BE2C (cell line): ENCODE measurements around the gene DAB1.

Source experiments
- DNase-seq: peaks from one replicate; pipeline ENCODE4 v3.0.0-alpha.2; 2020
- H3K27me3 ChIP-seq: fragments of 250-450 bp; sonication (Bioruptor Pico); 2 replicates; pipeline ENCODE4 v1.5.1; 2020; ENCODE audit warnings: mild to moderate bottlenecking
- H3K36me3 ChIP-seq: fragments of 250-450 bp; sonication (Bioruptor Pico); 2 replicates; pipeline ENCODE4 v1.5.1; 2020; ENCODE audit warnings: mild to moderate bottlenecking
- H3K4me1 ChIP-seq: fragments of 250-450 bp; sonication (Bioruptor Pico); 2 replicates; pipeline ENCODE4 v1.5.1; 2020
- H3K4me3 ChIP-seq: 2 replicates; pipeline ENCODE4 v1.5.1; 2011; ENCODE audit warnings: low read depth, low read length
- H3K9me3 ChIP-seq: fragments of 250-450 bp; sonication (Bioruptor Pico); 2 replicates; pipeline ENCODE4 v1.5.1; 2020
- TF ChIP-seq, protein P1 (sequence below): IDR thresholded peaks from 2 replicates; pipeline ENCODE4 v1.5.1; 2012; ENCODE audit warnings: mild to moderate bottlenecking, low read depth, low read length

DAB1 gene

DNA sequence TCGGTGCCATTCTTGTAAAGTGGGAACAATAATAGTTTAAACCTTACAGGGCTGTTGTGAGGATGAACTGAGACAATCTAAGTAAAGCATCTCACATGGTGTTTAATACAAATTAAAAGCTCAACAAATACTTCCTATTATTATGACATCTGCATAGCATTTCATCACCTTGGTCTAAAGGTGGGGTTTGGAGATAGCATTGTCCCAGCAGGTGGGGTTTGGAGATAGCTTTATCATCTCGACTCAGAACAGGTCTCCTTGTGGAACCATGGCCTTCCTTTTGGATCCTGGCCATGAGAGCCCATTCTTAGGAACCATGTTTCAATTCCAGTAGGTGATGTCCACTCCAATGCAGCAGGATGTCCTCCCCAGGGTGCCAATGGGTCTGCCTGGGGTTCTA is 437.5 kb downstream of the DAB1 start:
- DNase-seq: no peak
- no peaks in the 10 kb centered on the region for H3K36me3 ChIP-seq
- TF ChIP-seq, protein P1, sequence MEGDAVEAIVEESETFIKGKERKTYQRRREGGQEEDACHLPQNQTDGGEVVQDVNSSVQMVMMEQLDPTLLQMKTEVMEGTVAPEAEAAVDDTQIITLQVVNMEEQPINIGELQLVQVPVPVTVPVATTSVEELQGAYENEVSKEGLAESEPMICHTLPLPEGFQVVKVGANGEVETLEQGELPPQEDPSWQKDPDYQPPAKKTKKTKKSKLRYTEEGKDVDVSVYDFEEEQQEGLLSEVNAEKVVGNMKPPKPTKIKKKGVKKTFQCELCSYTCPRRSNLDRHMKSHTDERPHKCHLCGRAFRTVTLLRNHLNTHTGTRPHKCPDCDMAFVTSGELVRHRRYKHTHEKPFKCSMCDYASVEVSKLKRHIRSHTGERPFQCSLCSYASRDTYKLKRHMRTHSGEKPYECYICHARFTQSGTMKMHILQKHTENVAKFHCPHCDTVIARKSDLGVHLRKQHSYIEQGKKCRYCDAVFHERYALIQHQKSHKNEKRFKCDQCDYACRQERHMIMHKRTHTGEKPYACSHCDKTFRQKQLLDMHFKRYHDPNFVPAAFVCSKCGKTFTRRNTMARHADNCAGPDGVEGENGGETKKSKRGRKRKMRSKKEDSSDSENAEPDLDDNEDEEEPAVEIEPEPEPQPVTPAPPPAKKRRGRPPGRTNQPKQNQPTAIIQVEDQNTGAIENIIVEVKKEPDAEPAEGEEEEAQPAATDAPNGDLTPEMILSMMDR: no peak
- no peak overlapping the region for H3K4me3 ChIP-seq
- H3K9me3 ChIP-seq: no peaks in the 10 kb centered on the region
- H3K4me1 ChIP-seq: no peaks in the 10 kb centered on the region
- H3K27me3 ChIP-seq: no peaks in the 10 kb centered on the region

DNA sequence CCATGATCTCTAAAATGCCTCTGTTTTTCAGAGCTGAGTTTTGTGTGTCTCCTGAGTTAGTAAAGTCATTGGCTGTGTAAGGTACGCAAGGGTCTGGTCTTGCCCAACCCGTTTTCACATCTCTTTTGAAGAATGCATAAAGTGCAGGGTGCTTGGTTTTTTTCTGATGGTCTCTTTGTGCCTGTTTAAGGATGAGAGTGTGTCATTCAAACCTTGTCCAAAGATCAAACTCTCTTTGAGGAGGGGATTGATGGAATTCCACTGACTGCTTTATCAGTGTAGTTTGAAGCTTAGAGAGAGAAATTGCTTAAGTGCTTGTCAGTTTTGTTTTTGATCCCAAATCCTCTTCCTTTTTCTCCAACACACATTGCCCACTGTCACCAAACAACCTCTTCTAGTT is 438.0 kb downstream of the DAB1 start:
- TF ChIP-seq, protein P1: no peak
- DNase-seq: no peak
- H3K4me1 ChIP-seq: no peaks in the 10 kb centered on the region
- no peaks in the 10 kb centered on the region for H3K36me3 ChIP-seq
- no peak overlapping the region for H3K4me3 ChIP-seq
- no peaks in the 10 kb centered on the region for H3K27me3 ChIP-seq
- no peaks in the 10 kb centered on the region for H3K9me3 ChIP-seq

DNA sequence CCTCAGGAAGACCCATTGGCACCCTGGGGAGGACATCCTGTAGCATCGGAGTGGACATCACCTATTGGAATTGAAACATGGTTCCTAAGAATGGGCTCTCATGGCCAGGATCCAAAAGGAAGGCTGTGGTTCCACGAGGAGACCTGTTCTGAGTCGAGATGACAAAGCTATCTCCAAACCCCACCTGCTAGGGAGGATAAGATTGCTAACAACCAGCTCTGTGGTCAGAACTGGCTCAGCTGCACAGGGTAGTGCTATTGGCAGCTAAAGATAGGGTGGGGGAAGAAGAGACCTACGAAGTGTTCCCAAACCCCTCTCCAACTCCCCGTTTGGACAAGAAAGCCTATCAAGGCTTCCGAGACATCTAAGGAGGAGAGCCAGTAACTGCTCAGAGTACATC is 440.4 kb downstream of the DAB1 start:
- TF ChIP-seq, protein P1: no peak
- Histone ChIP-seq H3K27me3 (no peaks in the 10 kb centered on the region), H3K9me3 (no peaks in the 10 kb centered on the region), H3K4me1 (no peaks in the 10 kb centered on the region), H3K4me3 (no peak overlapping the region), H3K36me3 (no peaks in the 10 kb centered on the region)
- no peak for DNase-seq

DNA sequence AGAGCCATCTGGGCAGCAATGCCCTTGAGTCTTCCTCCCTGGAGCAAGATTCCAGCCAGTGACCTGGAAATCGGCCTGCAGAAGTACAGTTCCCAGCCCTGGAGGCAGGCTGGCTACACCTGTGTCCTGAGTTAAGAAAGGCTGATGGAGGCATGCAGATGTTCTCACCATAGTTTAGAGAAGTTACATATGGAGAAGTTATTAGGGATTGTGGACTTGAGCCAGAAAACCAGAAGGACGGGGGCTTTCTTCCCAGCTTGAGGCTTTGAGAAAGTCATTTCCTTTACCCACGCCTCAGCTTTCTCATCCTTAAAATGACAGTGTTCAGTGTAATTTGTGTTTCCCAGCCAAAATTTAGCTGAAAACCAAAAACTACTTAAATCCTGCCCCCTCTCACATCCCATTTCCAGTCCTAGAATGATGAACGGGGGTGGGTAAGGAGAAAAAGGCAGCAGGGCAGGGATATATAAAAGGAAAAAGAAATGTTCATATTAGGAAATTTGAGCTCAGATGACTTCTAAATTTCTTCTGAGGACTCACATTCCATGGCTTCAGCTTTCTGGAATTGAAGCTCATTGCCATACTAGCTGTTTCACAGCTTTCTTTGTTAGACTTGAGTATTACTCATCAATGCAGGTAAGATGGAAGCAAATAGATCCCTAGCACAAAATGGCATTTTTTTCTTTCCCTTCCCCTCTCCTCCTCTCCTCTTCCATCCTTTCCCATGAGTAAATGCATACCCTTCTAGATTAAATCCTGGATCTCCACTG is 443.7 kb downstream of the DAB1 start:
- H3K4me1 ChIP-seq: no peaks in the 10 kb centered on the region
- TF ChIP-seq, protein P1: no peak
- no peak overlapping the region for H3K4me3 ChIP-seq
- no peak for DNase-seq
- no peaks in the 10 kb centered on the region for H3K27me3 ChIP-seq
- H3K36me3 ChIP-seq: no peaks in the 10 kb centered on the region
- no peaks in the 10 kb centered on the region for H3K9me3 ChIP-seq

DNA sequence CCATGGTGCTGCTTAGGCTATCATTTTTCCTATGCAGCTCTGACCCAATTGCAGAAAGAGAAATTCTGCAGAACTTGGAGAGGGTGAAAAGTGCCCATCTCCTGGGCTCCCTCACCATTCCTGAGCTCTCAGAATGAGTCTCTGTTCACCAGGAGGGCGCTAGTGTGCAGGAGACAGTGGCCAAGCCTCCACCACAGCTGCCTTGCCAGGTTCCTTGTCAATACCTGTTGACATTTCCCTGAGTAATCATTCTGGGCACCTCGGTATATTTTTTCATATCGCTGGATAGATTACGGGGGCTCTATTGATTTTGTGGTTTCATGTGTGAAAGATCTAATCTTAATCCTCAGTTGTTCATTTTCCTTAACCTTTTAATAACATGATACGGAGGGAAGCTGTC is 445.0 kb downstream of the DAB1 start:
- Histone ChIP-seq H3K27me3 (no peaks in the 10 kb centered on the region), H3K9me3 (no peaks in the 10 kb centered on the region), H3K36me3 (no peaks in the 10 kb centered on the region), H3K4me1 (no peaks in the 10 kb centered on the region), H3K4me3 (no peak overlapping the region)
- DNase-seq: no peak
- TF ChIP-seq, protein P1: no peak

DNA sequence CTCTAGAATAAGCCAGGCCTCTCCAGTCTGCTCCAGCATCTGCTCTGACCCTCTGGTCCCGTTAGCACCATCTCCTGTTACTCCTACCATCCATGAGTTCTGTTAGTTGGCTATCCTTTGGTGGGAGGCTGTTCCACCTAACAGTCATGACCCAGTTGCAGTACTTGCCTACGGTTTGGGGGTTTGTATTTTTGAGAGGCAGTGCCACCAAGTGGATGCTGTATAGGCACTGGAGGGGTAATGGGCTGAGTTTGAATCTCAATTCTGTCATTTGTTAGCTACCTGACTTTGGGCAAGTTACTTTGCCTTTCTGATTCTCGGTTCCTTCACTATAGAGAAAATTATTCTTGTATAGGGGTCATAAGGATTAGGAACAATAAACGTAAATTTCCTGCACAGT is 445.9 kb downstream of the DAB1 start:
- no peaks in the 10 kb centered on the region for H3K36me3 ChIP-seq
- no peaks in the 10 kb centered on the region for H3K9me3 ChIP-seq
- no peaks in the 10 kb centered on the region for H3K4me1 ChIP-seq
- no peak overlapping the region for H3K4me3 ChIP-seq
- TF ChIP-seq, protein P1: no peak
- no peaks in the 10 kb centered on the region for H3K27me3 ChIP-seq
- no peak for DNase-seq
